RWPE1 (cell line): Measurements from ENCODE around the gene NUTM1.
A peak's percentile ranks its signal among the peaks of the same experiment; 100 is the strongest.

Source experiments
- CTCF ChIA-PET: fragments of 350-600 bp; sonication (Branson Sonifier 250); formaldehyde crosslinking; extraction: SDS; loops from one replicate; lab custom pipeline; 2021; lab: Yijun Ruan, JAX
- POLR2A ChIA-PET: fragments of 400-600 bp; formaldehyde crosslinking; extraction: SDS; loops from one replicate; lab custom pipeline; 2020; ENCODE audit warnings: antibody characterized with exemption; ENCODE audit not compliant: low non-redundant PET; lab: Yijun Ruan, JAX
- DNase-seq: peaks from one replicate; pipeline ENCODE4 v3.0.0; 2012; ENCODE audit warnings: low spot score
- H3K27ac ChIP-seq: fragments of 450-650 bp; 2 replicates; pipeline ENCODE4 v1.5.1; 2017
- TF ChIP-seq, protein P1 (sequence below): fragments of 450-650 bp; conservative IDR thresholded peaks from 2 replicates; pipeline ENCODE4 v1.5.1; 2017; ENCODE audit warnings: low read depth, mild to moderate bottlenecking

The NUTM1 gene

GRCh38 chr15:34366271-34367065 is 23.4 kb downstream of the NUTM1 start:
- DNase-seq = peak; percentile 78
- POLR2A ChIA-PET = interaction anchor here (0.9 to 1.0 kb wide), 2 partner anchors 8 to 28 kb away, joined by 3 to 4 read pairs; partner anchors contain the start of gene SLC12A6
- TF ChIP-seq, protein P1, sequence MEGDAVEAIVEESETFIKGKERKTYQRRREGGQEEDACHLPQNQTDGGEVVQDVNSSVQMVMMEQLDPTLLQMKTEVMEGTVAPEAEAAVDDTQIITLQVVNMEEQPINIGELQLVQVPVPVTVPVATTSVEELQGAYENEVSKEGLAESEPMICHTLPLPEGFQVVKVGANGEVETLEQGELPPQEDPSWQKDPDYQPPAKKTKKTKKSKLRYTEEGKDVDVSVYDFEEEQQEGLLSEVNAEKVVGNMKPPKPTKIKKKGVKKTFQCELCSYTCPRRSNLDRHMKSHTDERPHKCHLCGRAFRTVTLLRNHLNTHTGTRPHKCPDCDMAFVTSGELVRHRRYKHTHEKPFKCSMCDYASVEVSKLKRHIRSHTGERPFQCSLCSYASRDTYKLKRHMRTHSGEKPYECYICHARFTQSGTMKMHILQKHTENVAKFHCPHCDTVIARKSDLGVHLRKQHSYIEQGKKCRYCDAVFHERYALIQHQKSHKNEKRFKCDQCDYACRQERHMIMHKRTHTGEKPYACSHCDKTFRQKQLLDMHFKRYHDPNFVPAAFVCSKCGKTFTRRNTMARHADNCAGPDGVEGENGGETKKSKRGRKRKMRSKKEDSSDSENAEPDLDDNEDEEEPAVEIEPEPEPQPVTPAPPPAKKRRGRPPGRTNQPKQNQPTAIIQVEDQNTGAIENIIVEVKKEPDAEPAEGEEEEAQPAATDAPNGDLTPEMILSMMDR = no peak
- H3K27ac ChIP-seq = peak overlapping the region; percentile 97
- CTCF ChIA-PET = interaction anchor here (0.6 to 2.1 kb wide), 9 partner anchors 20 to 253 kb away, joined by 3 to 22 read pairs (median 3); partner anchors contain the start of genes KATNBL1, NOP10, NUTM1 and SLC12A6

GRCh38 chr15:34367101-34368081 is 24.3 kb downstream of the NUTM1 start, which contains the start of gene LPCAT4:
Gene LPCAT4 (minus strand): TSS chr15:34367196. CDS start chr15:34367100, 96 bp downstream.
- ChIA-PET CTCF (interaction anchor here (0.6 to 2.1 kb wide), 18 partner anchors 8 to 445 kb away, joined by 3 to 22 read pairs (median 4); partner anchors contain the start of genes KATNBL1, NOP10, NUTM1 and SLC12A6), POLR2A (interaction anchor here (0.9 kb wide), 2 partner anchors 9 to 257 kb away, joined by 3 to 4 read pairs; no protein-coding TSS in a partner anchor)

DNA sequence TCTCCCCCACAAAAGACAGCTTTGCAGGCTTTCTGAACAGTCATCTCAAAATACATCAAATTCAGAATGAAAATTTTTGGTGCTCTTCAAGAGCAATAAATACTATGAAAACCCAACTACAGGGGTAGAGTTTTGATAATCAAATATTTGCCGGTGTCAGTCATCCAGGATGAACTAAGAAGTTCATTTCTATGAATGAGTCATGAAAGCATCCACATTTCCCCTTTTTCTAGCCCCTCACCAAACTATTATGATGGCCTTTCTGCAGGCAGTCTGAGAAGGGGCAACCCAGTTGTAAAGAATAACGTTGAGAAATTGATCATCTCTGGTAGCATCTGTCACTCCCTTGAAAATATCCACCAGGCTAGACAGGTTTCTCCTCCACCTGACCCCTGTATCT is 27.0 kb downstream of the NUTM1 start:
- TF ChIP-seq, protein P1 = no peak
- POLR2A ChIA-PET = no interaction called here
- CTCF ChIA-PET = no interaction called here
- DNase-seq = no peak
- H3K27ac ChIP-seq = no peak overlapping the region

More at GRCh38 chr15:34367101-34368081, 24.3 kb downstream of the NUTM1 start, which contains the start of gene LPCAT4:
- peak; percentile 92 for DNase-seq
- TF ChIP-seq, protein P1 = peak; percentile 99
- H3K27ac ChIP-seq = peak within 1 kb of the TSS; percentile 97

- POLR2A ChIA-PET = no interaction called here
These were observed 27.5 kb downstream of the NUTM1 start for GRCh38 chr15:34370643-34371042.

DNA sequence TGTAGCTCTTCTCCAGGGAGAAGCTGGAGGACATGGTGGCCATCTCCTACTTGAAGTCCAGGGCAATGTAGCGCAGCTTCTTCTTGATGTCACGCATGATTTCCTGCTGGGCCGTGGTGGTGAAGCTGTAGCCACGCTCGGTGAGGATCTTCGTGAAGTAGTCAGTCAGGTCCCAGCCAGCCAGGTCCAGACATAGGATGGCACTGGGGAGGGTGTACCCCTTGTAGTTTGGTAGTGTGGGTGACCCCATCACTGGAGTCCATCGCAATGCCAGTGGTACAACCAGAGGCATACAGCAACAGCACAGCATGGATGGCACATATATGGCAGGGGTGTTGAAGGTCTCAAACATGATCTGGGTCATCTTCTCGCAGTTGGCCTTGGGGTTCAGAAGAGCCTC is 30.8 kb downstream of the NUTM1 start:
- CTCF ChIA-PET = no interaction called here
- POLR2A ChIA-PET = no interaction called here
- DNase-seq = no peak
- TF ChIP-seq, protein P1 = no peak
- H3K27ac ChIP-seq = no peak overlapping the region

More at GRCh38 chr15:34370643-34371042, 27.5 kb downstream of the NUTM1 start:
- TF ChIP-seq, protein P1 = no peak
- DNase-seq = no peak
- no peak overlapping the region for H3K27ac ChIP-seq
- CTCF ChIA-PET = no interaction called here
